ENCODE measurements around the gene ADGRE2.
"Not testable (repeated sequence)": the region's sequence is repeated elsewhere in the genome, so short reads cannot be mapped to it uniquely, and the experiment has no call there.

The ADGRE2 gene

GRCh38 chr19:14798760-14799159, 20.4 kb upstream of the ADGRE2 start:
- H2AFZ ChIP-seq (ENCODE audit: low read depth, low read length): no peak overlapping the region
- no peak overlapping the region for H3K4me3 ChIP-seq (ENCODE audit: low read length)
- peaks cover 21% of the 10 kb centered on the region for H3K27me3 ChIP-seq (ENCODE audit: low read depth, low read length)
- no peaks in the 10 kb centered on the region for H3K4me1 ChIP-seq (ENCODE audit: low read length)
- no peaks in the 10 kb centered on the region for H4K20me1 ChIP-seq (ENCODE audit: insufficient read depth, low read length)
- TF ChIP-seq EZH2phosphoT487 (IDR thresholded peaks at IDR 0.05; ENCODE audit: low read depth) (no peak), CTCF (IDR thresholded peaks at IDR 0.05; ENCODE audit: low read depth, low read length) (no peak)
- no peaks in the 10 kb centered on the region for H3K79me2 ChIP-seq (ENCODE audit: low read length)
- H3K27ac ChIP-seq (ENCODE audit: low read length): no peak overlapping the region
- H3K9ac ChIP-seq (ENCODE audit: low read length): no peak overlapping the region
- no peaks in the 10 kb centered on the region for H3K9me3 ChIP-seq (ENCODE audit: insufficient read depth, low read length)
- H3K4me2 ChIP-seq (ENCODE audit: low read length): no peak overlapping the region
- no peaks in the 10 kb centered on the region for H3K36me3 ChIP-seq (replicated peaks; ENCODE audit: low read depth, low read length)

- no peak overlapping the region for H3K9ac ChIP-seq (ENCODE audit: low read length)
- no peak overlapping the region for H3K27ac ChIP-seq (ENCODE audit: low read length)
- no peaks in the 10 kb centered on the region for H3K36me3 ChIP-seq (replicated peaks; ENCODE audit: low read depth, low read length)
- peaks cover 29% of the 10 kb centered on the region for H3K27me3 ChIP-seq (ENCODE audit: low read depth, low read length)
- H4K20me1 ChIP-seq (ENCODE audit: insufficient read depth, low read length): no peaks in the 10 kb centered on the region
- no peak overlapping the region for H3K4me3 ChIP-seq (ENCODE audit: low read length)
- TF ChIP-seq EZH2phosphoT487 (IDR thresholded peaks at IDR 0.05; ENCODE audit: low read depth) (no peak), CTCF (IDR thresholded peaks at IDR 0.05; ENCODE audit: low read depth, low read length) (no peak)
- H3K4me1 ChIP-seq (ENCODE audit: low read length): no peaks in the 10 kb centered on the region
- no peak overlapping the region for H2AFZ ChIP-seq (ENCODE audit: low read depth, low read length)
- no peak overlapping the region for H3K4me2 ChIP-seq (ENCODE audit: low read length)
- H3K79me2 ChIP-seq (ENCODE audit: low read length): no peaks in the 10 kb centered on the region
- H3K9me3 ChIP-seq (ENCODE audit: insufficient read depth, low read length): no peaks in the 10 kb centered on the region
Measured at GRCh38 chr19:14796021-14796420, 17.7 kb upstream of the ADGRE2 start.

GRCh38 chr19:14795078-14795721, 16.8 kb upstream of the ADGRE2 start:
- H3K4me1 ChIP-seq (ENCODE audit: low read length): no peaks in the 10 kb centered on the region
- no peaks in the 10 kb centered on the region for H3K36me3 ChIP-seq (replicated peaks; ENCODE audit: low read depth, low read length)
- no peak overlapping the region for H2AFZ ChIP-seq (ENCODE audit: low read depth, low read length)
- H4K20me1 ChIP-seq (ENCODE audit: insufficient read depth, low read length): no peaks in the 10 kb centered on the region
- no peaks in the 10 kb centered on the region for H3K79me2 ChIP-seq (ENCODE audit: low read length)
- H3K4me2 ChIP-seq (ENCODE audit: low read length): no peak overlapping the region
- no peak for TF ChIP-seq CTCF (IDR thresholded peaks at IDR 0.05; ENCODE audit: low read depth, low read length)
- no peak for TF ChIP-seq EZH2phosphoT487 (IDR thresholded peaks at IDR 0.05; ENCODE audit: low read depth)
- H3K27ac ChIP-seq (ENCODE audit: low read length): no peak overlapping the region
- no peak overlapping the region for H3K9ac ChIP-seq (ENCODE audit: low read length)
- no peaks in the 10 kb centered on the region for H3K9me3 ChIP-seq (ENCODE audit: insufficient read depth, low read length)
- no peak overlapping the region for H3K4me3 ChIP-seq (ENCODE audit: low read length)
- peaks cover 31% of the 10 kb centered on the region for H3K27me3 ChIP-seq (ENCODE audit: low read depth, low read length)

- H3K9me3 ChIP-seq (ENCODE audit: insufficient read depth, low read length); H3K4me1 ChIP-seq (ENCODE audit: low read length): not testable (repeated sequence)
Measured at GRCh38 chr19:14792250-14792649, 13.9 kb upstream of the ADGRE2 start.

More at GRCh38 chr19:14792250-14792649, 13.9 kb upstream of the ADGRE2 start:
- not testable (repeated sequence) for H3K4me3 ChIP-seq (ENCODE audit: low read length); H3K9ac ChIP-seq (ENCODE audit: low read length); H3K79me2 ChIP-seq (ENCODE audit: low read length); H3K36me3 ChIP-seq (replicated peaks; ENCODE audit: low read depth, low read length); H3K27ac ChIP-seq (ENCODE audit: low read length); H2AFZ ChIP-seq (ENCODE audit: low read depth, low read length); H4K20me1 ChIP-seq (ENCODE audit: insufficient read depth, low read length); H3K4me2 ChIP-seq (ENCODE audit: low read length)
- H3K27me3 ChIP-seq (ENCODE audit: low read depth, low read length): peaks cover 14% of the 10 kb centered on the region; the same call in 1 of the 2 replicates
